Esophagus squamous epithelium (tissue), 4 donors: ENCODE measurements around the gene FABP7.

Experiments
- CTCF ChIP-seq, 6 experiments: fragments of 450-650 bp in 4 of 6; fragments of 200-600 bp in 2 of 6; sonication (generic) in 2 of 6; IDR thresholded peaks; one replicate each; pipeline ENCODE4 v1.5.1; 2016 to 2019; ENCODE audit warnings: antibody characterized with exemption in 6 of 6, mild to moderate bottlenecking in 4 of 6, moderate library complexity in 4 of 6
- POLR2A ChIP-seq, 4 donors: fragments of 450-650 bp; IDR thresholded peaks; one replicate each; pipeline ENCODE4 v1.6.1; 2017; ENCODE audit warnings: antibody characterized with exemption in 4 of 4, mild to moderate bottlenecking in 4 of 4, moderate library complexity in 3 of 4

GRCh38 chr6:122749451-122750050, 30.0 kb upstream of the FABP7 start:
- no peak for TF ChIP-seq CTCF (IDR thresholded peaks at IDR 0.05)
- TF ChIP-seq POLR2A (IDR thresholded peaks at IDR 0.05), result no peak
